KG1 (cell line): Measurements from ENCODE around the gene FOXP1.

Source experiments
- DNase-seq: peaks from one replicate; lab custom pipeline; 2025; lab: John Stamatoyannopoulos, UW

Gene FOXP1

GRCh38 chr3:71485896-71486295, 97.6 kb downstream of the FOXP1 start:
- DNase-seq: no peak

GRCh38 chr3:71484452-71484851, 99.1 kb downstream of the FOXP1 start:
- DNase-seq: no peak

GRCh38 chr3:71484047-71484446, 99.5 kb downstream of the FOXP1 start:
- no peak for DNase-seq

- no peak for DNase-seq
Observed at GRCh38 chr3:71482771-71483170, 100.8 kb downstream of the FOXP1 start.

- DNase-seq: no peak
Observed at GRCh38 chr3:71478568-71478967, 105.0 kb downstream of the FOXP1 start.

GRCh38 chr3:71476950-71477349, 106.6 kb downstream of the FOXP1 start:
- no peak for DNase-seq

GRCh38 chr3:71469138-71469435, 114.4 kb downstream of the FOXP1 start:
- DNase-seq: no peak

GRCh38 chr3:71468311-71469137, 115.0 kb downstream of the FOXP1 start:
- no peak for DNase-seq

GRCh38 chr3:71466483-71466882, 117.0 kb downstream of the FOXP1 start:
- no peak for DNase-seq

GRCh38 chr3:71465371-71466036, 118.0 kb downstream of the FOXP1 start:
- DNase-seq: no peak

GRCh38 chr3:71464613-71465012, 118.9 kb downstream of the FOXP1 start:
- no peak for DNase-seq

GRCh38 chr3:71463617-71464016, 119.9 kb downstream of the FOXP1 start:
- DNase-seq: no peak

GRCh38 chr3:71462586-71462985, 120.9 kb downstream of the FOXP1 start:
- DNase-seq: no peak

GRCh38 chr3:71461749-71462483, 121.6 kb downstream of the FOXP1 start:
- no peak for DNase-seq

- no peak for DNase-seq
Observed at GRCh38 chr3:71461114-71461513, 122.4 kb downstream of the FOXP1 start.

- DNase-seq: no peak
Observed at GRCh38 chr3:71458895-71459294, 124.6 kb downstream of the FOXP1 start.

GRCh38 chr3:71456826-71457225, 126.7 kb downstream of the FOXP1 start:
- DNase-seq: no peak

- DNase-seq: peak; percentile 31
Observed at GRCh38 chr3:71456156-71456555, 127.4 kb downstream of the FOXP1 start.

- DNase-seq: no peak
Observed at GRCh38 chr3:71454512-71455403, 128.8 kb downstream of the FOXP1 start.

GRCh38 chr3:71453822-71454511, 129.6 kb downstream of the FOXP1 start:
- no peak for DNase-seq

GRCh38 chr3:71453319-71453718, 130.2 kb downstream of the FOXP1 start:
- no peak for DNase-seq
